Activated T-cell treated with anti-CD3 and anti-CD28 coated beads, Interleukin-2, amount 50 U/mL, for 72 hours (primary cell): ENCODE measurements around the gene PHLDB2. TPM values are rescaled to one million over a fixed set of nuclear protein-coding genes. Genes with fewer than 3 reads are reported as not detected.
A peak's percentile ranks its signal among the peaks of the same experiment; 100 is the strongest.

ENCODE experiments used
- ATAC-seq, 2 donors: fragments of 150-1000 bp; cut with Tn5 transposase; replicated peaks in 1 of 2; 2 replicates each; pipeline ENCODE4 v1.10.0; 2021; ENCODE audit warnings: moderate library complexity in 2 of 2, mild to moderate bottlenecking in 1 of 2
- DNase-seq, 2 donors: peaks; one replicate each; pipeline ENCODE4 v3.0.0; 2021 to 2022; ENCODE audit warnings: mixed read lengths in 1 of 2
- H3K27ac Mint-ChIP-seq: one replicate; pipeline ENCODE4 v1.8.0; 2022; ENCODE audit warnings: mild to moderate bottlenecking, moderate library complexity, mixed read lengths
- H3K27me3 Mint-ChIP-seq: one replicate; pipeline ENCODE4 v1.8.0; 2022; ENCODE audit warnings: low read depth, mixed read lengths
- H3K36me3 Mint-ChIP-seq, 2 donors: one replicate each; pipeline ENCODE4 v1.8.0; 2022; ENCODE audit warnings: mixed read lengths in 2 of 2, mild to moderate bottlenecking in 1 of 2; ENCODE audit not compliant: insufficient read depth in 2 of 2
- H3K4me1 Mint-ChIP-seq: one replicate; pipeline ENCODE4 v1.8.0; 2022; ENCODE audit warnings: low read depth, mixed read lengths
- H3K4me3 Mint-ChIP-seq, 2 donors: one replicate each; pipeline ENCODE4 v1.8.0; 2022; ENCODE audit warnings: mild to moderate bottlenecking in 2 of 2, mixed read lengths in 2 of 2, moderate library complexity in 2 of 2
- H3K9me3 Mint-ChIP-seq, 2 donors: one replicate each; pipeline ENCODE4 v1.8.0; 2022; ENCODE audit warnings: mixed read lengths in 2 of 2
- total RNA-seq, 2 donors: library from RNA; stranded (reverse); gene quantifications; one replicate each; pipeline ENCODE4 v1.2.3, GENCODE V29; 2022

PHLDB2 gene
- total RNA-seq, 2 donors from 2014 or later, result 1.1 to 2.5 TPM

DNA sequence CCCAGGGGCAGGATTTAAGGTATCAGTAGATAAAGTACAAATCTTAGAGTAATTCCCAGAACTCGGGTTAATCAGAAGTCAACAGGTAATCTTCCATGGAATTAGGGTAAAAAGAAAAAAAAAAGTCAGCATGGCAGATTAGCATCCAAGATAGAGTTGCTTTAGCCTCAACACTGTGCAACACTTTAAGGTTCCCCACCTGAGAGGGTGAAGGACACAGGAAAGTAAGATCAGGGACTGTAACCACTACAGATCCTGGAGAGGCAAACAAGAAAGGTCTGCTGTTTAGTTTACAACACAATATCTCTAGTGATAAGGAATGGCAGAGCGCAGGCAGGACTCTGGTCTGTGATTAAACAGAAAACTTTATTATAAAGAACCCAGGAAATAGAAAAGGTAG lies 4.1 kb upstream of the PHLDB2 start:
- no peaks in the 10 kb centered on the region for H3K36me3 Mint-ChIP-seq
- peaks cover 26% of the 10 kb centered on the region for H3K27me3 Mint-ChIP-seq
- H3K27ac Mint-ChIP-seq, result no peak overlapping the region
- ATAC-seq (no peak), DNase-seq (no peak)
- H3K4me1 Mint-ChIP-seq, result peaks cover 7% of the 10 kb centered on the region
- no peaks in the 10 kb centered on the region for H3K9me3 Mint-ChIP-seq
- H3K4me3 Mint-ChIP-seq, result no peak overlapping the region

DNA sequence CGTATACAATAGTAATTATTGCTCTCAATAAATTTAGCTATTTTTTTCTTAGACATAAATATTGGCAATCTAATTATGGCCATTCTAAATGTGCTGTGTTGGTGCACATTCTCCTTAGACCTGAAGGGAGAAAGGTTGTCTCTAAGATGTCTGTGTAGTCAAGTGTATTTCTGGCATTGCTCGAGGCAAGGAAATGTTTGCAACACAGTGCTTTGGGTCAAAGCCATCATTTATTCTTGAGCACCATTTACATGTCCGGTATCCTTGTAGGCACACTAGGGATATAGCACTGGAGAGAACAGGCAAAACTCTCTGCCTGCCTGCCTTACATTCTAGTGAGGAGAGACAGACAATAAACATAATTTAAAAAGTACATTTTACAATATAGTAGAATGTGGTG lies 2.6 kb upstream of the PHLDB2 start:
- no peaks in the 10 kb centered on the region for H3K36me3 Mint-ChIP-seq
- H3K4me1 Mint-ChIP-seq, result peaks cover 16% of the 10 kb centered on the region
- H3K9me3 Mint-ChIP-seq, result no peaks in the 10 kb centered on the region
- no peak overlapping the region for H3K27ac Mint-ChIP-seq
- H3K4me3 Mint-ChIP-seq, result no peak overlapping the region
- H3K27me3 Mint-ChIP-seq, result peaks cover 37% of the 10 kb centered on the region
- no peak for ATAC-seq
- DNase-seq, result no peak

DNA sequence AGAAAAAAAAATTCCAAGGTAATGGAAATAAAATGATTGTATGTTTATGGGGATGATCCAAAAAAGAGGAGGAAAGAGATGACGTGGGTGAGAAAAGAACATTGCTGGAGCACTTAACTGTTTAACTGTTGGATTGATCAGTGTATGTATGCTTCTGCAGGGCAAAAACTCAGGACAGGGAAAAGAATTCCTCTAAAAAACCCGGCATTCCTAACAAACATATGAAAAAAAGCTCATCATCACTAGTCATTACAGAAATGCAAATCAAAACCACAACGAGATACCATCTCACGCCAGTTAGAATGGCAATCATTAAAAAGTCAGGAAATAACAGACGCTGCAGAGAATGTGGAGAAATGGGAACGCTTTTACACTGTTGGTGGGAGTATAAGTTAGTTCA lies 1.6 kb upstream of the PHLDB2 start:
- Mint-ChIP-seq H3K4me1 (peaks cover 10% of the 10 kb centered on the region), H3K9me3 (no peaks in the 10 kb centered on the region), H3K27me3 (peaks cover 45% of the 10 kb centered on the region), H3K4me3 (no peak overlapping the region), H3K36me3 (no peaks in the 10 kb centered on the region), H3K27ac (no peak overlapping the region)
- ATAC-seq (no peak), DNase-seq (no peak)

DNA sequence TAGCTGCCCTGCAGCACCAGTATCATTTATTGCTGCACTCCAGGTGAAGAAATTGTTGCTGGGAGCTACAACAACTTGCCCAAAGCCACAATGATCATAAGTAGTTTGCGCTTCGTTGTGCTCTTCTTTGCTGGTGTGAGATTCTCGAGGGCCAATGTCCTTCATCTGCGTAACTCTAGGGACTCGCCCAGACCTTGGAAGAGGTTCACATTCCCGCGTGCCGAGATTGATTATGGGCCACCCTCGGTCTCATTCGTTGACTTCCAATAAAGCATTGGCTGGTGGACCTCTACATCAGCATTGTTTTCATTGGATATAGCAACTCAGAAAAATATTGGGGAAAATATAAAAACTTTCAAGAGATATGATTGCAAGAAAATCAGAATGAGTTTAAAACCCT lies 423 bp upstream of the PHLDB2 start:
- Mint-ChIP-seq H3K9me3 (no peaks in the 10 kb centered on the region), H3K4me3 (peak overlapping the region; percentile 91 to 93), H3K36me3 (no peaks in the 10 kb centered on the region), H3K27ac (no peak overlapping the region), H3K27me3 (peaks cover 53% of the 10 kb centered on the region), H3K4me1 (peaks cover 10% of the 10 kb centered on the region)
- ATAC-seq (no peak), DNase-seq (no peak)

DNA sequence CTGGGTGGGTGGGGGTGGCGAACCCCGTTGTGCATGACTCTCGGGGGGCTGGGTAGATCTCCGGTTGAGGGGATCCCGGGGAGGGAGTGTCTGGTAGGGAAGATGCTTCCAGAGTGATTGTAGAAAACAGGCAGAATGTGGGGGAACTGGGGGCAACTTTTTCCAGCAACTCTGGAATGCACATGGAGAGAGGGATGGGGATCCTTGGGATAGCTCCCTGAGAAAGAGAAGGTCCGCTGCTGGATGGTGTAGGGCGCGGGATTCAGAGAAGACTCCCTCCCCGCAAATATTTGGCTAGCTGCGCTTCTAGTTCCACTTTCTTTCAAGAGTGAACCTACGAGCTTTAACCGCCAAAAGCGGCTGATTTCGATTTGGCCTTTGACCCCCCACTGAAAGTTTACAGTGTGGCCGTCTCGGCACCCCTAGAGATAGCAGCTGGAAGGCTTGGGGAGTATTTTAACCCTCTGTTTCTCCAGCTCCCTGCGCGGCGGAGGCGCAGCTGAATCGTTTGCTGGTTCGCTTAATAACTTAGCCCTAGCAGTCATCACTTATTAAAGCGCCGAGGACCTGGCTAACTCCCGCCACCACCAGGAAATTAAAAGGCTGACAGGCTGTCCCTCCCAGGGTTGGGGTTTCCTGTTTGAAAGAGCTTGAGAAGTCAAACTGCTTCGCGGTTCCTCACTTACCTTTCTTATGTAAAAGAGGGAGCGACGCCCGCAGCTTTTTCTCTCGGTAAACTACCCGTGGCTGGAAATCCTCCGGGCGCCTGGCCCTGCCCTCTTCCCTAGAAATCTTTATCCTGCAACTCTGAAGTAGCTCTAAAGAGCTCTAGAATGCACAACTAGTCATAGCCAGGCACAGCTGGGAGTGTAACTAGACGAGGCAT lies 1.2 kb downstream of the PHLDB2 start:
- ATAC-seq, result peak; percentile 60 to 61
- Mint-ChIP-seq H3K36me3 (no peaks in the 10 kb centered on the region), H3K4me1 (peaks cover 10% of the 10 kb centered on the region), H3K27ac (peak overlapping the region; percentile 25), H3K27me3 (peaks cover 44% of the 10 kb centered on the region), H3K4me3 (peak overlapping the region; percentile 91 to 93), H3K9me3 (no peaks in the 10 kb centered on the region)
- peak; percentile 48 to 58 for DNase-seq

DNA sequence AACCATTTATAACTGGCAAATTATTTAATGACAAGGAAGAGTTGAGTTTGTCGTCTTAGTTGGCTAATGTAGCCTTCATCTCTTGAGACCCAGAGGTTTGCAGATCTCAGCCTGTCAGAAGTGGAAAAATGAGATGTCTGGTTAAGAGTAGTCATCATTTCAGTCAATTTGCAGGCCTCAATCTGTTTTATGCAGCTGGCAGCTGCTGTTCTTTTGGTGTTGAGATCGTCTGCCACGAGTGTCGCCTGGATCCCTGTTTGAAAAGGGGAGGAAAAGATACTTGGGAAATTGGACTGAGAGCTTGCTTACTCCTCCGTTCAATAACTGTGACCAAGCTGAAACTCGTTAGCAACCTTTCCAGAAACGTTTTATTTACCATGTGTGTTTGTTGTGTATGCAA lies 2.3 kb downstream of the PHLDB2 start:
- H3K4me3 Mint-ChIP-seq, result peak overlapping the region; percentile 38 to 93
- H3K27me3 Mint-ChIP-seq, result peaks cover 44% of the 10 kb centered on the region
- ATAC-seq (no peak), DNase-seq (no peak)
- no peaks in the 10 kb centered on the region for H3K36me3 Mint-ChIP-seq
- H3K9me3 Mint-ChIP-seq, result no peaks in the 10 kb centered on the region
- no peak overlapping the region for H3K27ac Mint-ChIP-seq
- H3K4me1 Mint-ChIP-seq, result peaks cover 10% of the 10 kb centered on the region

DNA sequence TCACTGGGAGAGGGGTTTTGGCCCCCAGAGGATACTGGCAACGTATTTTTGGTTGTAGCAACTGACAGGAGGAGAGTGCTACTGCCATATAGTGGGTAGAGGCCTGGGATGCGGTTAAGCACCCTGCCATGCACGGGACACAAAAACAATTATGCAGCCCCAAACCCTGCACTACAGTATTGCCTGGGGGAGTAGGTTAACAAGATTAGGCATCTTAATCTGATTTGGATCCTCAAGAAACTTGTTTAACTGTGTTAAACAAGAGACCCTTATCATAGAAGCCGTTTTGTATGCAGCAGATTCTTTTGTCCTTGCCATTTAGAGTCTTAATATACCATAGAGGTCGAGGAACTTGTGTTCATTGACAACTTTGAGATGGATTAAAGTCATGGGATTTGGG lies 3.4 kb downstream of the PHLDB2 start:
- ATAC-seq, result no peak
- Mint-ChIP-seq H3K9me3 (no peaks in the 10 kb centered on the region), H3K36me3 (no peaks in the 10 kb centered on the region), H3K4me1 (peaks cover 10% of the 10 kb centered on the region), H3K27me3 (peaks cover 42% of the 10 kb centered on the region), H3K4me3 (no peak overlapping the region), H3K27ac (no peak overlapping the region)
- no peak for DNase-seq

DNA sequence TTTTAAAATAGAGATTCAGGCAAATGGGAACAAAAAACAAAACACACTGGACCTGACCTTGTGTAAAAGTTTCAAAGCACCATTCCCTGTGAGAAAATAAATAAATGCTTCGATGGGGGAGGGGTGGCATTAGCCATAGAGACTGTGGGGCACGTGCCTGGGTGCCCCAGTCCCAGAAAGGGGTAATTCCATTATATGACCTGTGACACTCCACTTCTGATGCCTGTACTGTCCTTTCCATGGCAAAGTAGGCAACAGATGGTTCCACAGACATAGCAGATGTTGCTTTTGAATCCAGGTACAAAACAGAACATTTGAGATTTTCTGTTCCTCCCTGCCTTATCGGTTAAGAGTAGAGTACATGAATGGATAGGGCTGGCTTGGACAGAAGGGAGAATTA lies 3.9 kb downstream of the PHLDB2 start:
- Mint-ChIP-seq H3K4me3 (no peak overlapping the region), H3K36me3 (no peaks in the 10 kb centered on the region), H3K9me3 (no peaks in the 10 kb centered on the region), H3K27ac (no peak overlapping the region), H3K27me3 (peaks cover 36% of the 10 kb centered on the region), H3K4me1 (peaks cover 10% of the 10 kb centered on the region)
- no peak for ATAC-seq
- DNase-seq, result no peak

DNA sequence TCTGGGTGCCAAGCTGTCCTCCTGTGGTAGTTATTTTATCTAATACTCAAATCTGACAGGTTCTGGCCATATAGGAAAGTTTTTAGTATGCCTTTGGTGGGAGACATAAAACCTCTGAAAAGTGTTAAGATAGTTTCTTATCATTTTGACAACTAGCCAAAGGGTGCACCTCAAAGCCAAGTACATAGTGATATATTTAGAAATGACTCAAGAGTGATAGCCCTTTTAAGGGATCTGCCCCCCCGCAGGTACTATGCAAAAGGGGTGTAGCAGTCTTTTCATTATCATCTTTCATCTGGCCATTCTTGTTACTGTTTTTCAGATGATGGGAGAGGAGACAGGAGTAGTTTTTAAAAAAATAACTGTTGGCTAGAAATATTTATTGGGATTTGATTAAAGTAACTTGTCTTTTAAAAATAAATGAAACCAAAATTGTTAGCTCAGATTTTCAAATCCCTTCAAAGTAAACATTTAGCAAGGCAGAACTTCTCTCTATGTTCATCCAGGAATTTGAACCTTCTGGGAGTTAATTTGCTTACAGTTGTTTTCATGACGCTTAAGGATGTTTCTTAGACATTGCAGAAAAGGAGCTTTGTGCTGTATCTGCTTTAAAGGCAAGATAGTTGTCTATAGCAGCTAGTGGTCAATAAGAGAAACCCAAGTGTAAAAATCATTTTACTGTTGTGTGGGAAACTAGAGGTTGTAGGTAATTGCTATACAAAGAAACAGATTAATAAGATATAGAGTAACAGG lies 5.1 kb downstream of the PHLDB2 start:
- Mint-ChIP-seq H3K4me3 (no peak overlapping the region), H3K27me3 (peaks cover 34% of the 10 kb centered on the region), H3K9me3 (no peaks in the 10 kb centered on the region), H3K4me1 (peaks cover 10% of the 10 kb centered on the region), H3K36me3 (no peaks in the 10 kb centered on the region), H3K27ac (no peak overlapping the region)
- no peak for ATAC-seq
- no peak for DNase-seq

DNA sequence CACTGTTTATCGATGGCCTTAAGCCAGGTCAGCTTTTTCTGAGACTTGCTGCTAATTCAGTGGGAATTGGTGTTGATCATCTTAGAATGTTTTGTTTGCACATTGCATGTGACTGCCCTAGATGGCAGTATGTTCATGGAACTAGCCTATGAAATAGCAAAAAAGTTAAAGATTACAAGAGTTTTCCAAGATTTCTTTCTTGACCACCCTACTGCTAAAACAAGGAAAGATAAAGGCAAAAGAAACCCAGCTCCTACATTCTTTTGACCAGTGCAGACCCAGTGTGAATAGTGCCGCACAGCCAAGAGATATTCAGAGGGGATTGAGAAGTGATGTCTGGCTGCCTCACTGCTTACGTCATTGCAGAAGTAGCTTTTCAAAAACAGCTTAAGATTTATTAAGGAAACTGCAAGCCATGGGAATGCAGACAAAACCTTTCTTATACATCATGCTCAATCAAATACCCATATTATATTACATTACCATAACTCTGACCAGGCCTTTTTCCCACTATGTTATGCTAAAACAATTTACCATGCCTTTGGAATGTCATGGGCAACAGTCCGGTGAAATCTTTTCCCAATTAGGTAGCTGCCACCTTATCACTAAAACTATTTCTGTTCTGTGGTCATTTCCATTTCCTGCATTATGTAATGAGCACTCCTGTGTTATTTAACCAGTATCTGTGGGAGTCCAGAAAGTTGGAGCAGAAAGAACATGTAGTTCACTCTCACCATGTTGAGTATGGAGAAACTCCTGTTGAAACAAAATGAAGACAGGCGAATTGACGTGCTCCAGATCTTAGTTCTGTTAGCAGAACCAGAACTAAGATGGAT lies 6.0 kb downstream of the PHLDB2 start:
- Mint-ChIP-seq H3K27me3 (peaks cover 34% of the 10 kb centered on the region), H3K36me3 (no peaks in the 10 kb centered on the region), H3K4me3 (no peak overlapping the region), H3K9me3 (no peaks in the 10 kb centered on the region), H3K4me1 (peaks cover 10% of the 10 kb centered on the region), H3K27ac (no peak overlapping the region)
- DNase-seq (no peak), ATAC-seq (no peak)

DNA sequence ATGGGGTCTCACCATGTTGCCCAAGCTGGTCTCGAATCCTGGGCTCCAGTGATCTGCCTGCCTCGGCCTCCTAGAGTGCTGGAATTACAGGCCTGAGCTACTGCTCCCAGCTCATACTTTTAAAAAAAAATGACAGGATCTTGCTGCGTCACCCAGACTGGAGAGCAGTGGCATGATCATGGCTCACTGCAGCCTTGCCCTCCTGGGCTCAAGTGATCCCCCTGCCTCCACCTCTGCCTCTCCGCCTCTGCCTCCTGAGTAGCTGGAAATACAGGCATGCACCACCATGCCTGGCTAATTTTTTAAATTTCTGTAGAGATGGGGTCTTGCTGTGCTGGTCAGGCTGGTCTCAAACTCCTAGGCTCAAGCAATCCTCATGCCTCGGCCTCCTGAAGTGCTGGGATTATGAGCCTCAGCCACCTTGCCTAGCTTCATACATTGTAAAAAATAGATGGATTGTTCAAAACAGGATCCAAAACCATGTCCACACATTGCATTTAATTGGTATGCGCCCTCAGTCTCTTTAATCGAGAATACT lies 8.9 kb downstream of the PHLDB2 start:
- no peak overlapping the region for H3K27ac Mint-ChIP-seq
- peaks cover 11% of the 10 kb centered on the region for H3K27me3 Mint-ChIP-seq
- DNase-seq (no peak), ATAC-seq (no peak)
- H3K9me3 Mint-ChIP-seq, result no peaks in the 10 kb centered on the region
- H3K4me3 Mint-ChIP-seq, result no peak overlapping the region
- no peaks in the 10 kb centered on the region for H3K4me1 Mint-ChIP-seq
- no peaks in the 10 kb centered on the region for H3K36me3 Mint-ChIP-seq

DNA sequence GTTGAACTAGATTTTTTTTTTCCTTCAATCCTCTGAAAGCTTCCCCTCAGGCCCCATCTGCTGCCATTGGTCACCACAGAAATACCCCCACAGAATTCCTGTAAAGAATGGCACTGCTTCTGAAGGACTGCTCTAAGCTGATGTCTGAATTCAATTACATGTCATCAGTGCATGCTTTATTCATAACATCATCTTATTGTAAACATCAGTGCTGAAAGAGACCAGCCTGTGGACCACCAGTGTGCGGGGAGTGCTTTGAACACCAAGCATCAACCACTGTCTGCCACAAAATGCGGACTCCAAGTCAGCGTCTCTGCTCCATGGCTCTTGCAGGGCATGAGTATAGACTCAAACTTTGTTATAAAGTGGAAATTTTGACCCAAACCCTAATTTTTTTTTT lies 11.6 kb downstream of the PHLDB2 start:
- H3K36me3 Mint-ChIP-seq, result no peaks in the 10 kb centered on the region
- H3K4me3 Mint-ChIP-seq, result no peak overlapping the region
- ATAC-seq (no peak), DNase-seq (no peak)
- H3K27me3 Mint-ChIP-seq, result no peaks in the 10 kb centered on the region
- no peaks in the 10 kb centered on the region for H3K9me3 Mint-ChIP-seq
- no peaks in the 10 kb centered on the region for H3K4me1 Mint-ChIP-seq
- H3K27ac Mint-ChIP-seq, result no peak overlapping the region
